SK-N-MC (cell line): Measurements from ENCODE around the gene MDH2.
"Not testable (repeated sequence)": the region's sequence is repeated elsewhere in the genome, so short reads cannot be mapped to it uniquely, and the experiment has no call there.

ENCODE experiments used
- EZH2 ChIP-seq: fragments of 200-600 bp; sonication (generic); IDR thresholded peaks from one replicate; pipeline ENCODE4 v1.6.1; 2017; ENCODE audit warnings: antibody characterized with exemption
- FOXP2 ChIP-seq: optimal IDR thresholded peaks from 2 replicates; pipeline ENCODE3; 2011; ENCODE audit warnings: mild to moderate bottlenecking, moderate library complexity; ENCODE audit not compliant: insufficient read depth; ENCODE audit errors: extremely low read length, control extremely low read depth
- POLR2AphosphoS5 ChIP-seq: IDR thresholded peaks from 2 replicates; pipeline ENCODE4 v1.6.1; 2012; ENCODE audit warnings: mild to moderate bottlenecking, low read depth, low read length, borderline replicate concordance

- TF ChIP-seq POLR2AphosphoS5, EZH2, FOXP2: not testable (repeated sequence)
Observed at GRCh38 chr7:76093531-76093930, 45.6 kb downstream of the MDH2 start.
